Measurements from ENCODE around the gene LRRN2.
"Not testable (repeated sequence)": the region's sequence is repeated elsewhere in the genome, so short reads cannot be mapped to it uniquely, and the experiment has no call there.

The LRRN2 gene

DNA sequence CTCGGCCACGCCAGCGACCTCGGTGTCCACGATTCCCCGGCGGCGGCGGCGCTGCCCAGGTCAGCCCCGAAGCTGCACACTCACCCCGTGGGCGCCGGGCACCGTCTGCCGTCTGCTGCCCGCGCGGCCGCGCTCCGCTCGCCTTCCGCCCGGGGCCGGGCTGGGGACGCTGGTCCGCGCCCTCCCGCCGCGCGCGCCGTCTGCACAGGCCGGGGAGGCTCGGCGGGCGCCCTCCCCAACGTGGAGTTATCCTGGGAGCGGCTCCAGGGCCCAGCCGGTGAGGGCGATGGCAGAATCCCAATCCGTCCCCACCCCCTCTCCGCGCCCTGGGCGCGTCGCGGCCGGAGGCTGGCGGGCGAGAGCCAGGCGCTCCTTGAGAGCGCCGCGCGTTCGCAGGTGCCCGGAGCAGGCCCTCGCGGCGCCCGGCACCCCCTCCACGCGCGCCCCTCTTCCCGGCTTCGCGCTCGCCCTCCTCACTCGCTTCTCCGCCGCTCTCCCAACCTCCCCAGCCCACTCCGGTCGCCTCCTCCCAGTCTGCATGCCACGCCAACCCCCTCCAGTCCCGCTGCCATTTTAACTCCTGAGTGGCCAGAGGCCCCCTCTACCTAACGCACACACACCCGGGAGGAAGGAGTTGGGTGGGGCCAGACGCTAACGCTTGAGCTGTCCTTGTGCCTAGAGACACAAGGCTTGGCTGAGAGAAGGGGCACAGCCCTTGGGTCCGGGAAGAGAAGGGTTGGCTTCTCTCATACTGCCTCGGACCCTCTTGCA, at the start of gene LRRN2:
TSS of gene LRRN2 (minus strand) at position 503 of the 771 bp plus-strand sequence. CDS start 65,746 bp downstream, outside the sequence.
- DNase-seq, result peak; percentile 23

GRCh38 chr1:204735042-204735441, 49.5 kb upstream of the LRRN2 start:
- peak; percentile 38 for DNase-seq

- no peak for DNase-seq
These were observed 48.5 kb upstream of the LRRN2 start for GRCh38 chr1:204733869-204734596.

GRCh38 chr1:204733289-204733688, 47.8 kb upstream of the LRRN2 start:
- no peak for DNase-seq

DNA sequence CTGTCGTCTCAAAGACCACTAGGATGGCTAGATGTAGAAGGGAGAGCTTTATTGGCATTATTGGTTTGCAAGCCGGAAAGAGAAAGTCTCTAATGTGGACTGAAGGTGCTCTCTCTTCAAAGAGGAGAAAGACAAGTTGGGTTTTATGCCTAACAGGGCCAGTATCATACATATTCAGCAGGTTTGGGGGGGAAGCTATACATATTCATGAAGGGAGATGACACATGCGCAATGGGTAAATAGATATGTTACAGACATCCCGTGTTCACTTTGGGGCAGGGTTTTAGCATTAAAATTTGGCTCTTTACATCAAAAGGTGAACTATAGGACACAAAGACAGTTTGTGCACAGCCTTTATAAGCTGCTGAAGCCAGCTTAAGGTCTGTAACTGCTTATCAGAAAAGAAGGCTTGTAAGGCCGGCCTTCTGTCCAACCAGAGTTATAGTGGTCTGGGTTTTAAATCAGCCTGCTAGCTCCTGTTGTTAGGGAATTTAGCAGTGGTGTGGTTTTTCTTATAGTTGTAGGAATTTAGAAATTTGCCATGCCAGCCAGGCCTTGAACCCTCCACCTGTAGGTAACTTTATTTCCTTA, 46.5 kb upstream of the LRRN2 start:
- no peak for DNase-seq

DNA sequence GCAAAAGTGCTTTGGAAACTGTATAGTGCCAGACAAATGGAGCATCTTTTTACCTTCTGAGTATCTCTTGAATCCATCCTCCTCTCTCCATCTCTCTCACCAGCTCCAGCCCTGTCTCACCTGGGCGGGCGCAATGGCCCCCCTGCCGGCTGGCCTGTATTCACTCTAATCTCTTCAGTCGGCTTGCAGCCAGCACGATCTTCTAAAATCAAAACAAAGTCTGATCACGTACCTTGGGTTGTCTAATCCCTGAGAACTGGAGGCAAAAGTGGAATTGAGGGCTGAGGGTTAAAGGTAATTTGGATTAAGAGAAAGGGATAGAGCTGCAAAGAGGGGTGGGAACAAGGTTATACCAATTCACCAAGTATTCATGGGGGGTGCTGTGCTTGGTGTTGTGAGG, 46.0 kb upstream of the LRRN2 start:
- DNase-seq, result peak; percentile 46

GRCh38 chr1:204730826-204731459, 45.4 kb upstream of the LRRN2 start:
- DNase-seq, result peak; percentile 73

DNA sequence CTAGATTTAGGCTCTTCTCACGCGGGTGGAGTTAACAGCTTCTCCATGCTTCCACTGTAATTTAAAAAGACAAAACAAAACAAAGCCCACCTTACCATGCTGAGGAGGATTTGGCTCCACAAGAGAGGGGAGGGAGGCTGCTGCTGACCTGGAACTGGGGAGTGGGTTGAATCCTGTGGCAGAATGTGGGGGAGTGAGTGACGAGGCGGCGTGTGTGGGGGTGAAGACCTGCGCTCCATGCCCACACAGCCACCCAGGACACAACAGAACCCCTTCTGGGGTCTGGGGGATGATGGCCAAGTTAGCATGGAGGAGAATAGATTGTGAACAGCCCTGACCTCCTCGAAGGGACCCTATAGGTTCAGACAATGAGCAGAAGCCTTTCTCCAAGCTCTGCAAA, 44.0 kb upstream of the LRRN2 start:
- DNase-seq, result no peak

DNA sequence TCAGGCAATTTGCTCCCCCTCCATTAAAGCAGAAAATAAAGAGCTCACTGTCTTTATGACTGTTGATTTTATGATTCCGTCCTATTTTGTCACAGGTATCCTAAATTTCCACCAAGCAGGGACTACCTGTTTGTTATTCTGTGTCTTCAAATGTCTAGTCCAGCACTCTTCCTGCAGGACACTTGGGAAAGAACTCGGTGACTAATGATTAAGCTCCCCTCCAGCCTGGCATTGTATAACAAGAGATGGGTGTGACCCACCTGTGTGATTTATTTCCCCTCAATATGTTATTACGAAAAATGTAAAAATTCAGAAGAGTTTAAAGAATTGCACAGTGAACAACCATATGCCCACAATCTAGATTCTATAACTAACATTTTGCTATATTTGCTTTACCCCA, 42.9 kb upstream of the LRRN2 start:
- DNase-seq, result no peak

GRCh38 chr1:204728045-204728444, 42.5 kb upstream of the LRRN2 start:
- no peak for DNase-seq

GRCh38 chr1:204727438-204727837, 41.9 kb upstream of the LRRN2 start:
- not testable (repeated sequence) for DNase-seq

GRCh38 chr1:204726478-204726877, 40.9 kb upstream of the LRRN2 start:
- no peak for DNase-seq

DNA sequence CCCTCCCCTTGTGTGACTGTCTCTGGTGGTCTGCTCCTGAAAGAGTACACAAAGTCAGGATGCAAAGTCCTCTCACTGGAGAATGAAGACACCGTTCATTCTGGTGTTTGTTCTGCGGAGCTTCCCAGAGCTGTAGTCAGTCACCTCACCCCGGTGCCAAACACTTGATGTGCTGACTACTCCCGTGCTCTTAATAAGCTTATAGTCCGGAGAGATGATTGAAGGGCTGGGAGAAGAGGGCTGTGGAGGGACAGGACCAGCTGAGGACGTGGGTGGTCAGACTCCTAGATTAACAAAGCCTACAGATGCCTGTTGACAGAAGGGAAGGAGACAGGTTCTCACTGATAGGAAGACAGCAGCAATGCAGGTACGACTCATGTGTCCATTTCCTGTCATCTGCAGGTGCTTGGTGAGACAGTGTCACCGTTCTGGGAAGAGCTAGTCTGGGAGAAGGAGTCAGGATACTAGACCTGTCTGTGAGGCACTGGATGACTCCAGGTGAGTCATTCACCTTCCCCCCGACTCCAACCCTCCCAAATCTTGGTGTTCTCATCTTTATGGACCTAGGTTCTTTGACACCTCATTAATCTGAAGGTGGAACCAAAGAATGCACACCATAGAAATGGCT, 40.4 kb upstream of the LRRN2 start:
- DNase-seq, result peak; percentile 28

DNA sequence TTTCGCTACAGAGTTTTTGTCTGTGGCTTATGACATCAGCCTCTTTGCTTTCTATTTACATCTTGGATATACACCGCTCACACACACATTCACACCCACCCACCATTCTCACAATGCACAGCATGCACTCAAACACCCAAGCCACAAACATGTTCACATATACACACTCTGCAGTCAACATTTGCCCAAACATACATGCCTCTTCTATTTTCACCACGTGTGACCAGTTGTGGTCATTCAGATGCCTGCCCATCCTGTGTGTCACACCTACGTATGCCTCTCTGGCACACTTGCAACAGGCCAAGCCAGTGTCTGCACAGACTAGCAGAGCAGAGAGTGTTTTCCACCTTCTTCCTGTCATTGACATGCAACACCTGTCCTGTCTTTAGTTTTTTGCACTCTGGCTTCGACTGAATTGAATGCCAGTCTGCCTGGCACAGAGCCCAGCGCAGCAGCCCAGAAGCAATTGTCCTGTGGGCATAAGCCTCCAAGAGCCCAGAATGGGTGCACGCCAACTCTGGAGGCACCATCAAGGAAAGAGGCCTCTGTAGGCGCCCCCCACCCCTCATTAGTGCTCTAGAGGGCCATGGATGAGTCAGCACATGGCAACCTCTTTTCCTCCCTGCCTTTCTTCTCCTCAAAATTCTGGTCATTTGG, 37.7 kb upstream of the LRRN2 start:
- DNase-seq, result peak; percentile 95

DNA sequence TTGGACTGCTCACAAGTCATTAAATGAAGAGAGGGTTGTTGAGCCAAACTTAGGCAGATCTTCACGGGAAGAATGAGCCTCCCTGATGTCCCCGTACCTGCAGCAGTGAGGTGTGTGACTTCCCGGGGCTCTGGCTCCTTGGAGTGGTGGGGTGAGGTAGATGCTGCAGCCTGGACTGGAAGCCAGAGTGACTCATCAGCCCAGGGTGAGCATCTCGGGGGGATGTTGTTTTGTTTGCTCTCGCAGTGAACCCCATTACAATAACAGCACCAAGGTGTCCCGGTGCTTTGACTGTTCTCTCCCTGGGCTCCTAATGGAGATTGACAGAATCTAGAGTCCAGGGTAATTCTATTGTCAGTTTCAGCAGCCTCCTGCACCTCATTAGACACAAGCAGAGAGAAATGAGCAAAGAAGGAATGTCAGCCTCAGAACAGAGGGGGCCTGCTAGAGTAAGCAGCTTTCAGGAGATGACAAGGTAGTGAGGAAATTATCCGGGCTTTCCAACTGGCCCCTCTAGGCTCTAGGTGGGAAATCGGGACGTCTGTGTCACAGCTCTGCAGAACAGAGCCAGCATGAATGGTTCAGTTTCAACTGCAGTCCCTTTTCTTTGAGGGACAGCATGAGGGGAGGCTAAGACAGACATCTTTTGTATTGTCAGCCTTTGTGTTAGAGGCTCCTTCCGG, 36.0 kb upstream of the LRRN2 start:
- no peak for DNase-seq

DNA sequence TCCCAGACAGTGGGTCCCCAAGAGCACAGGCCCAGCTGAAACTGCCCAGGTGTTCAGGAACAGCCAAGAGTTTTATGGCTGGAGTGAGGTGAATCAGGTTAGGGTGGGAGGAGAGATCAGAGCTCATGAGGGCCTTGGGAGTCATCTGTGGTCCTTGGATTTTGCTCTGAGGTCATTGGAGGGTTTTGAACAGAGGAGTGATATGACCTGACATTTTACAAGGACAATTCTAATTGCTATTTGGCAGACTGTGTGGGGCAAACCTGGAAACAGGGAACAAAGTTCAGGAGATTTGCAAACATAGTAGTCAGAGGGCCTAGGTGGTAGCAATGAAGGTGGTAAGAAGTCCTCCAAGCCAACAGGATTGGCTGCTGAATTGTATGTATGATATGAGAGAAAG, 31.1 kb upstream of the LRRN2 start:
- DNase-seq, result no peak

GRCh38 chr1:204714861-204715511, 29.4 kb upstream of the LRRN2 start:
- no peak for DNase-seq

- DNase-seq, result no peak
These were observed 28.8 kb upstream of the LRRN2 start for GRCh38 chr1:204714194-204714860.

- DNase-seq, result no peak
These were observed 28.0 kb upstream of the LRRN2 start for GRCh38 chr1:204713541-204713940.

- no peak for DNase-seq
These were observed 27.3 kb upstream of the LRRN2 start for GRCh38 chr1:204712708-204713430.
